Measurements from ENCODE around the gene PLXNA2. TPM values are rescaled to one million over a fixed set of nuclear protein-coding genes. Genes with fewer than 3 reads are reported as not detected.

PLXNA2 gene
- total and polyA plus RNA-seq, 2 experiments from 2014 or later, result 3.7 to 5.4 TPM

- Histone ChIP-seq H3K4me3 (no peak overlapping the region), H3K27me3 (replicated peaks; ENCODE audit: insufficient read depth) (no peaks in the 10 kb centered on the region), H3K4me2 (ENCODE audit: unreplicated experiment) (no peak overlapping the region), H3K9me3 (ENCODE audit: low read depth) (no peaks in the 10 kb centered on the region), H4K20me1 (ENCODE audit: insufficient read depth) (no peaks in the 10 kb centered on the region), H3K27ac (no peak overlapping the region), H3F3A (ENCODE audit: insufficient read depth) (no peaks in the 10 kb centered on the region), H3K9ac (no peak overlapping the region), H3K4me1 (ENCODE audit: insufficient read depth) (no peaks in the 10 kb centered on the region), H2AFZ (no peak overlapping the region), H3K9me2 (ENCODE audit: insufficient read depth) (no peaks in the 10 kb centered on the region), H3K79me2 (ENCODE audit: insufficient read depth) (no peaks in the 10 kb centered on the region), H3K36me3 (ENCODE audit: low read depth) (no peaks in the 10 kb centered on the region)
- in situ Hi-C loops (cut with MboI), result no loop called here
- TF ChIP-seq EZH2phosphoT487 (IDR thresholded peaks at IDR 0.05; ENCODE audit: insufficient read depth, low read depth) (no peak), EZH2 (IDR thresholded peaks at IDR 0.05; ENCODE audit: insufficient read depth, poor library complexity, severe bottlenecking) (no peak)
- no peak for DNase-seq
- 85 to 90% methylated on average over 16 of the region's 16 CpGs for WGBS, 2 experiments (ENCODE audit: low coverage in 1 of 2, low lambda C conversion rate in 2 of 2, missing lambda C conversion rate in 2 of 2)
These were observed 198.5 kb downstream of the PLXNA2 start for GRCh38 chr1:208045463-208046260.

GRCh38 chr1:208044589-208045462, 199.4 kb downstream of the PLXNA2 start:
- 90 to 91% methylated on average over 26 to 27 of the region's 27 CpGs for WGBS, 2 experiments (ENCODE audit: low coverage in 1 of 2, low lambda C conversion rate in 2 of 2, missing lambda C conversion rate in 2 of 2)
- no peaks in the 10 kb centered on the region for H3K9me2 ChIP-seq (ENCODE audit: insufficient read depth)
- in situ Hi-C loops (cut with MboI), result no loop called here
- H3K9ac ChIP-seq, result no peak overlapping the region
- H3K4me3 ChIP-seq, result no peak overlapping the region
- H3K36me3 ChIP-seq (ENCODE audit: low read depth), result no peaks in the 10 kb centered on the region
- no peaks in the 10 kb centered on the region for H3K79me2 ChIP-seq (ENCODE audit: insufficient read depth)
- H3K27me3 ChIP-seq (replicated peaks; ENCODE audit: insufficient read depth), result no peaks in the 10 kb centered on the region
- no peaks in the 10 kb centered on the region for H3K4me1 ChIP-seq (ENCODE audit: insufficient read depth)
- TF ChIP-seq EZH2 (IDR thresholded peaks at IDR 0.05; ENCODE audit: insufficient read depth, poor library complexity, severe bottlenecking), result no peak
- no peak for TF ChIP-seq EZH2phosphoT487 (IDR thresholded peaks at IDR 0.05; ENCODE audit: insufficient read depth, low read depth)
- H2AFZ ChIP-seq, result no peak overlapping the region
- H3K4me2 ChIP-seq (ENCODE audit: unreplicated experiment), result no peak overlapping the region
- H4K20me1 ChIP-seq (ENCODE audit: insufficient read depth), result no peaks in the 10 kb centered on the region
- no peak overlapping the region for H3K27ac ChIP-seq
- DNase-seq, result no peak
- H3F3A ChIP-seq (ENCODE audit: insufficient read depth), result no peaks in the 10 kb centered on the region
- no peaks in the 10 kb centered on the region for H3K9me3 ChIP-seq (ENCODE audit: low read depth)

DNA sequence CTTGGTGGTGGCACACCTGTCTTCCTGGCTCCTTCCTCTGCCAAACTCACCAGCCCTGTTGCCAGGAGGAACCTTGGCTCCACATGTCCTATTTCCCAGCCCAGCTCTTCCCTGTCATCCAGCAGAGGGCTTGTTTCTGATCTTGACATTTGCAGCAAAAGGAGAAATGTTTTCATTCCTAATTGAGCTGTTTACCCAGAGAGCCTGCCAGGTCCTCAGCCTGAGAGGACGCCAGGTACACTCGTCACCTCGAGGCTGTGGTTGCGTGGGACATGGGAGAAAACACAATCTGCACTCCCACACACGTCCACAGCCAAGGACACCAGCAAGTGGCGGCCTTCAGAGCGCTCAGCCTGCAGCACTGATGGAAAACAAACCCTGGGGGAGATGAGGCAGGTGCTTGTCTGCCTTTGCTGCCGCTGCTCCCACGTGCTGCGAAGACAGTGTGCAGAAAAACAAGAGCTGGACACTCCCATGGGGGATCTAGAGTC, 200.4 kb downstream of the PLXNA2 start:
- WGBS, 2 experiments (ENCODE audit: low coverage in 1 of 2, low lambda C conversion rate in 2 of 2, missing lambda C conversion rate in 2 of 2), result 86 to 89% methylated on average over 10 of the region's 10 CpGs
- Histone ChIP-seq H3F3A (ENCODE audit: insufficient read depth) (no peaks in the 10 kb centered on the region), H3K9ac (no peak overlapping the region), H3K9me2 (ENCODE audit: insufficient read depth) (no peaks in the 10 kb centered on the region), H3K9me3 (ENCODE audit: low read depth) (no peaks in the 10 kb centered on the region), H3K27me3 (replicated peaks; ENCODE audit: insufficient read depth) (no peaks in the 10 kb centered on the region), H2AFZ (no peak overlapping the region), H3K36me3 (ENCODE audit: low read depth) (no peaks in the 10 kb centered on the region), H3K4me3 (no peak overlapping the region), H3K4me2 (ENCODE audit: unreplicated experiment) (no peak overlapping the region), H3K4me1 (ENCODE audit: insufficient read depth) (no peaks in the 10 kb centered on the region), H3K79me2 (ENCODE audit: insufficient read depth) (no peaks in the 10 kb centered on the region), H3K27ac (no peak overlapping the region), H4K20me1 (ENCODE audit: insufficient read depth) (no peaks in the 10 kb centered on the region)
- no peak for DNase-seq
- TF ChIP-seq EZH2 (IDR thresholded peaks at IDR 0.05; ENCODE audit: insufficient read depth, poor library complexity, severe bottlenecking) (no peak), EZH2phosphoT487 (IDR thresholded peaks at IDR 0.05; ENCODE audit: insufficient read depth, low read depth) (no peak)
- in situ Hi-C loops (cut with MboI), result no loop called here

DNA sequence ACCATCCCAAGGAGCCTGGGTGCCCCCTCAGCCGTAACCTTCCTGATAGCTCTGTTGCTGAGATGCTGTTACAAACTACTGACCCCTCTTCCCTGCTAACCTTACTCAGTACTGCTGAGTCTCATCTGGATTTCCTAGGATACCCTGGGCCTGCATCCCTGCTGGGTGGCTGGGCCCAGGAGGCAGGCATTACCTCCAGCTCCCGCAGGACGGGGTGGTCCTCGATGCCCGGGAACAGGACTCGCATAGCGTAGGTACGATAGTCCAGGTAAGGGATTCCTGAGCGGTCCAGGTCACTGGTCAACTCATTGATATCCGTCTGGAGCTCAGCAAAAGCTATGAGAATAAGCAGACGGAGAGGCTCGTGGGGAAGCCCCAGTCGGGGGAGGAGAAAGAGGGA, 201.3 kb downstream of the PLXNA2 start:
- no peak overlapping the region for H2AFZ ChIP-seq
- H3K9ac ChIP-seq, result no peak overlapping the region
- H3F3A ChIP-seq (ENCODE audit: insufficient read depth), result no peaks in the 10 kb centered on the region
- no peaks in the 10 kb centered on the region for H3K4me1 ChIP-seq (ENCODE audit: insufficient read depth)
- no peak overlapping the region for H3K27ac ChIP-seq
- H3K9me2 ChIP-seq (ENCODE audit: insufficient read depth), result no peaks in the 10 kb centered on the region
- no peaks in the 10 kb centered on the region for H4K20me1 ChIP-seq (ENCODE audit: insufficient read depth)
- in situ Hi-C loops (cut with MboI), result no loop called here
- no peaks in the 10 kb centered on the region for H3K27me3 ChIP-seq (replicated peaks; ENCODE audit: insufficient read depth)
- WGBS, 2 experiments (ENCODE audit: low coverage in 1 of 2, low lambda C conversion rate in 2 of 2, missing lambda C conversion rate in 2 of 2), result 96% methylated on average over 11 to 13 of the region's 13 CpGs
- no peak for TF ChIP-seq EZH2phosphoT487 (IDR thresholded peaks at IDR 0.05; ENCODE audit: insufficient read depth, low read depth)
- TF ChIP-seq EZH2 (IDR thresholded peaks at IDR 0.05; ENCODE audit: insufficient read depth, poor library complexity, severe bottlenecking), result no peak
- DNase-seq, result no peak
- no peaks in the 10 kb centered on the region for H3K36me3 ChIP-seq (ENCODE audit: low read depth)
- H3K4me2 ChIP-seq (ENCODE audit: unreplicated experiment), result no peak overlapping the region
- H3K4me3 ChIP-seq, result no peak overlapping the region
- no peaks in the 10 kb centered on the region for H3K9me3 ChIP-seq (ENCODE audit: low read depth)
- no peaks in the 10 kb centered on the region for H3K79me2 ChIP-seq (ENCODE audit: insufficient read depth)
